Activated CD8-positive, alpha-beta memory T cell treated with anti-CD3 and anti-CD28 coated beads, Interleukin-2, amount 10 ng/mL, durations not matched to agents 7 days and 5 days (primary cell): ENCODE data around the gene FGF18. TPM values are rescaled to one million over a fixed set of nuclear protein-coding genes. Genes with fewer than 3 reads are reported as not detected.
"Not testable (repeated sequence)": the region's sequence is repeated elsewhere in the genome, so short reads cannot be mapped to it uniquely, and the experiment has no call there.

Experiments used
- ATAC-seq: fragments of 150-1000 bp; cut with Tn5 transposase; one replicate; pipeline ENCODE4 v1.10.0; 2021; ENCODE audit warnings: moderate library complexity
- CTCF ChIA-PET: fragments of 350-600 bp; sonication (Branson Sonifier 250); formaldehyde crosslinking; loops from one replicate; lab custom pipeline; 2021; ENCODE audit warnings: antibody characterized with exemption; lab: Charles Lee
- DNase-seq: peaks from one replicate; pipeline ENCODE4 v3.0.0-alpha.2; 2020
- H3K27ac Mint-ChIP-seq: one replicate; pipeline ENCODE4 v1.8.0; 2021; ENCODE audit warnings: mild to moderate bottlenecking, mixed read lengths
- H3K27me3 Mint-ChIP-seq: one replicate; pipeline ENCODE4 v1.8.0; 2021; ENCODE audit warnings: mixed read lengths
- H3K36me3 Mint-ChIP-seq: one replicate; pipeline ENCODE4 v1.8.0; 2021; ENCODE audit warnings: mild to moderate bottlenecking, mixed read lengths
- H3K4me1 Mint-ChIP-seq: one replicate; pipeline ENCODE4 v1.8.0; 2021; ENCODE audit warnings: mixed read lengths
- H3K4me3 Mint-ChIP-seq: one replicate; pipeline ENCODE4 v1.8.0; 2021; ENCODE audit warnings: mild to moderate bottlenecking, moderate library complexity, mixed read lengths
- H3K9me3 Mint-ChIP-seq: one replicate; pipeline ENCODE4 v1.8.0; 2022; ENCODE audit warnings: low read depth, mixed read lengths
- microRNA-seq: library from miRNA; unstranded; fragments of <30 nt; microRNA quantifications from one replicate; pipeline ENCODE4 v1.2.0, GENCODE V29; 2022
- total RNA-seq, 2 experiments: library from RNA; stranded (reverse); gene quantifications; one replicate each; pipeline ENCODE4 v1.2.3, GENCODE V29; 2021

The FGF18 gene
- total RNA-seq, 2 experiments from 2014 or later, result not detected

- not testable (repeated sequence) for H3K27ac Mint-ChIP-seq
Observed at GRCh38 chr5:171497494-171497893, 78.0 kb downstream of the FGF18 start.

GRCh38 chr5:171498166-171498565 is 78.7 kb downstream of the FGF18 start:
- CTCF ChIA-PET, result no interaction called here
- DNase-seq (no peak), ATAC-seq (no peak)

More at GRCh38 chr5:171497494-171497893, 78.0 kb downstream of the FGF18 start:
- H3K9me3 Mint-ChIP-seq, H3K4me1 Mint-ChIP-seq, H3K4me3 Mint-ChIP-seq, CTCF ChIA-PET, DNase-seq, H3K36me3 Mint-ChIP-seq, H3K27me3 Mint-ChIP-seq, ATAC-seq: not testable (repeated sequence)

GRCh38 chr5:171499611-171500010 is 80.2 kb downstream of the FGF18 start:
- ATAC-seq (no peak), DNase-seq (no peak)
- no peak overlapping the region for H3K4me3 Mint-ChIP-seq
- no peaks in the 10 kb centered on the region for H3K36me3 Mint-ChIP-seq
- peaks cover 4% of the 10 kb centered on the region for H3K27me3 Mint-ChIP-seq
- no peaks in the 10 kb centered on the region for H3K4me1 Mint-ChIP-seq
- CTCF ChIA-PET, result interaction anchor here (0.6 kb wide), 1 partner anchor 69 kb away, joined by 3 read pairs; no protein-coding TSS in a partner anchor
- H3K27ac Mint-ChIP-seq, result no peak overlapping the region
- no peaks in the 10 kb centered on the region for H3K9me3 Mint-ChIP-seq

More at GRCh38 chr5:171498166-171498565, 78.7 kb downstream of the FGF18 start:
- Mint-ChIP-seq H3K36me3 (no peaks in the 10 kb centered on the region), H3K9me3 (no peaks in the 10 kb centered on the region), H3K4me1 (no peaks in the 10 kb centered on the region), H3K4me3 (no peak overlapping the region), H3K27ac (no peak overlapping the region), H3K27me3 (no peaks in the 10 kb centered on the region)

- Mint-ChIP-seq H3K4me3 (no peak overlapping the region), H3K27me3 (peaks cover 4% of the 10 kb centered on the region), H3K4me1 (no peaks in the 10 kb centered on the region), H3K9me3 (no peaks in the 10 kb centered on the region), H3K36me3 (no peaks in the 10 kb centered on the region), H3K27ac (no peak overlapping the region)
- ATAC-seq (no peak), DNase-seq (no peak)
- CTCF ChIA-PET, result interaction anchor here (1.2 kb wide), 1 partner anchor 23 kb away, joined by 4 read pairs; no protein-coding TSS in a partner anchor
Observed at GRCh38 chr5:171505473-171506043, 86.1 kb downstream of the FGF18 start.

GRCh38 chr5:171506951-171507350 is 87.5 kb downstream of the FGF18 start:
- H3K27ac Mint-ChIP-seq, result no peak overlapping the region
- no peaks in the 10 kb centered on the region for H3K9me3 Mint-ChIP-seq
- H3K4me1 Mint-ChIP-seq, result no peaks in the 10 kb centered on the region
- H3K36me3 Mint-ChIP-seq, result no peaks in the 10 kb centered on the region
- peaks cover 4% of the 10 kb centered on the region for H3K27me3 Mint-ChIP-seq
- no peak overlapping the region for H3K4me3 Mint-ChIP-seq
- DNase-seq (no peak), ATAC-seq (no peak)
- CTCF ChIA-PET, result no interaction called here

Small RNA genes within 50 kb of the gene (microRNA-seq; reads per million reads assigned to microRNA genes)
- gene MIR3912, result not detected

Other genes starting within 250 kb of the FGF18 start
- not detected for gene TLX3, start 110.4 kb upstream of the FGF18 start, total RNA-seq
- 1,000 to 10,000 TPM; 1,230 to 1,897 TPM for gene NPM1, start 31.8 kb upstream of the FGF18 start, total RNA-seq